ENCODE results near the gene PASD1. TPM values are rescaled to one million over a fixed set of nuclear protein-coding genes. Genes with fewer than 3 reads are reported as not detected.
A peak's percentile ranks its signal among the peaks of the same experiment; 100 is the strongest.

PASD1 gene
- total RNA-seq, 6 experiments from 2014 or later, result not detected

DNA sequence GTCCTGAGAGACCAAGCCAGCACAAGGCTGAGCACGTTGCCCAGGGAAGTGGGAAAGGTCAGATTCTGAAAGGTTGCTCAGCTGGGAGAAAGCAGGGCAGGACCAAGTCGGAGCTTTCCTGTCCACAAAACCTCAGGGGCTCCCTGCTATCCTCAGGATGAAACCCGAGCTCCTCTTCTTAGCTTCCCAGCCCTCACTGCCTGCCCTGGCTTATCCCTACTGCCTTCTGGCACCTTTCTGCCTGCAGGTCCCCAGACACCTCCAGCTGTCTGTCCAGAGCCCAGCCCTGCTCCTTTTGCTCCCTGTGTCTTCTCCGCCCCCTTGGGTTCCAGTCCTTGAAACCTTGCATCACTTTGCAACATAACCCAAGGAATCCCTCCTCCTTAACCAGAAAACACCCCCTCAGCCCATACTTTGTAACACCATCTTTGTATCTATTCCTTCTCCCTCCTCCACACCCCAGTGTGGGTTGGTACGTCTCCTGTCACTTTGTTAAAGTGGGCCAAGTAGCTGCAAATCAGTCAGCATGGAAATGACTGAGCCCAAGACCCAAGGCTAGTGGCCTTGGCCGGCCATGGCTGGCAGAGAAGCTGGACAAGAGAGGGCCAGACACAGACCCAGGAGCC is 111.8 kb downstream of the PASD1 start:
- no peak overlapping the region for H3K27ac ChIP-seq
- H3K4me1 ChIP-seq, result no peaks in the 10 kb centered on the region
- intact Hi-C loops (cut with DNase I), result loop anchor here (10.0 kb wide), 1 partner anchor 520 kb away; no protein-coding TSS in a partner anchor
- no peak for DNase-seq
- TF ChIP-seq, protein P1, sequence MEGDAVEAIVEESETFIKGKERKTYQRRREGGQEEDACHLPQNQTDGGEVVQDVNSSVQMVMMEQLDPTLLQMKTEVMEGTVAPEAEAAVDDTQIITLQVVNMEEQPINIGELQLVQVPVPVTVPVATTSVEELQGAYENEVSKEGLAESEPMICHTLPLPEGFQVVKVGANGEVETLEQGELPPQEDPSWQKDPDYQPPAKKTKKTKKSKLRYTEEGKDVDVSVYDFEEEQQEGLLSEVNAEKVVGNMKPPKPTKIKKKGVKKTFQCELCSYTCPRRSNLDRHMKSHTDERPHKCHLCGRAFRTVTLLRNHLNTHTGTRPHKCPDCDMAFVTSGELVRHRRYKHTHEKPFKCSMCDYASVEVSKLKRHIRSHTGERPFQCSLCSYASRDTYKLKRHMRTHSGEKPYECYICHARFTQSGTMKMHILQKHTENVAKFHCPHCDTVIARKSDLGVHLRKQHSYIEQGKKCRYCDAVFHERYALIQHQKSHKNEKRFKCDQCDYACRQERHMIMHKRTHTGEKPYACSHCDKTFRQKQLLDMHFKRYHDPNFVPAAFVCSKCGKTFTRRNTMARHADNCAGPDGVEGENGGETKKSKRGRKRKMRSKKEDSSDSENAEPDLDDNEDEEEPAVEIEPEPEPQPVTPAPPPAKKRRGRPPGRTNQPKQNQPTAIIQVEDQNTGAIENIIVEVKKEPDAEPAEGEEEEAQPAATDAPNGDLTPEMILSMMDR (IDR thresholded peaks at IDR 0.05), result no peak
- no peak for TF ChIP-seq POLR2A (IDR thresholded peaks at IDR 0.05)
- no peaks in the 10 kb centered on the region for H3K36me3 ChIP-seq
- no peaks in the 10 kb centered on the region for H3K27me3 ChIP-seq
- WGBS (ENCODE audit: insufficient coverage, low coverage, low lambda C conversion rate, missing lambda C conversion rate), result 29% methylated on average over 5 of the region's 6 CpGs
- no peaks in the 10 kb centered on the region for H3K9me3 ChIP-seq
- H3K4me3 ChIP-seq, result no peak overlapping the region
- no peak for ATAC-seq

DNA sequence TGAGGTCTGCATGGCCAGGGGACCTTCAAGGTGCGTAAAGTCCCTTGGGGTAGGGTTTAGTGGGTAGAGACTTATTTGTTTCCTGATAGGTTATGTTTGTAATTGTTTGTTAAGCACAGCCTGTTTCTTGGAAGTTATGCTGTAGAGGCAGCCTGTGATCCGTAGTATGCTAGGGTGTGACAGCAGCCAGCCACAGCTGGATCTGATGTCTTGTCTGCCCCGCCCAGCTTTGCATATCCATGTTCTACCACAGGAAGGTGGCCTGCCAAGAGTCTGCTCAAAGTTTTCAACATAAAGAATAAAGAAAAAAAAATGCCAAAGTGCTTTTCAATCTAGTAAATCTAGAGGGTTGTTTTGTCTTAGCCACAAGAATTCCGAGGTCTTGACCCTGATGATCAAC is 112.7 kb downstream of the PASD1 start:
- intact Hi-C loops (cut with DNase I), result loop anchor here (10.0 kb wide), 1 partner anchor 521 kb away; no protein-coding TSS in a partner anchor
- no peak for TF ChIP-seq POLR2A (IDR thresholded peaks at IDR 0.05)
- TF ChIP-seq, protein P1 (IDR thresholded peaks at IDR 0.05), result no peak
- no peak overlapping the region for H3K4me3 ChIP-seq
- DNase-seq, result no peak
- 41% methylated on average over 3 of the region's 4 CpGs for WGBS (ENCODE audit: insufficient coverage, low coverage, low lambda C conversion rate, missing lambda C conversion rate)
- no peak for ATAC-seq
- H3K27me3 ChIP-seq, result no peaks in the 10 kb centered on the region
- no peaks in the 10 kb centered on the region for H3K9me3 ChIP-seq
- no peak overlapping the region for H3K27ac ChIP-seq
- no peaks in the 10 kb centered on the region for H3K4me1 ChIP-seq
- H3K36me3 ChIP-seq, result no peaks in the 10 kb centered on the region

DNA sequence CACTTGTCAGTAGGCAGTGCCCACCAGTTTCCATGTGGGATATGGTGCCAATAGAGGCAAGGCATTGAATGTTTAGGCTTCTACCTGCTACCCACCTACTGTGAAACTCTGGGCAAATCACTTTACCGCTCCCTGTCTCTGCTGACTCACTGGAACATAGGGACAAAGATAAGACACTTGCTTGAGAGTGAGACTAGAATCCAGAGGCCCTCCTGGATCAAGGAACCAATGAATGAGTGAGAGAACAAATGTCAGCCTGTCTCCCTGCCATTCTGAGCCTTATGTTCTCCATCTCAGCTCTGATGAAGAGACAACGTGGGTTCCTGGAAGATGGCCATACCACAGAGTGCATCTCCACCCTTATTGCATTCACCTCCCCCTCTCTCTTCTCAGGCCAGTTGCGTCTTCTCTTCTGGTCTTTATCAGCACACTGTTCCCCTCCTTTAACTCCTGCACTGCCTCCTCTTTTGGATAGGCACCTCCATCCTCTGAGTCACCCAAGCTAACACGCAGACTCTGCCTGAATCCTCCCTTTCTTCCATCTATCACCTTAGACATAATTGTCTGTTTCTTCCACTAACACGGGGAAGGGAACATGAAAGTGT is 116.4 kb downstream of the PASD1 start:
- TF ChIP-seq POLR2A (IDR thresholded peaks at IDR 0.05), result no peak
- TF ChIP-seq, protein P1 (IDR thresholded peaks at IDR 0.05), result no peak
- DNase-seq (no peak), ATAC-seq (no peak)
- Histone ChIP-seq H3K27ac (no peak overlapping the region), H3K27me3 (no peaks in the 10 kb centered on the region), H3K4me1 (no peaks in the 10 kb centered on the region), H3K36me3 (no peaks in the 10 kb centered on the region), H3K4me3 (no peak overlapping the region), H3K9me3 (no peaks in the 10 kb centered on the region)
- 46% methylated on average over 5 of the region's 5 CpGs for WGBS (ENCODE audit: insufficient coverage, low coverage, low lambda C conversion rate, missing lambda C conversion rate)
- intact Hi-C loops (cut with DNase I), result loop anchor here (10.0 kb wide), 1 partner anchor 525 kb away; no protein-coding TSS in a partner anchor

DNA sequence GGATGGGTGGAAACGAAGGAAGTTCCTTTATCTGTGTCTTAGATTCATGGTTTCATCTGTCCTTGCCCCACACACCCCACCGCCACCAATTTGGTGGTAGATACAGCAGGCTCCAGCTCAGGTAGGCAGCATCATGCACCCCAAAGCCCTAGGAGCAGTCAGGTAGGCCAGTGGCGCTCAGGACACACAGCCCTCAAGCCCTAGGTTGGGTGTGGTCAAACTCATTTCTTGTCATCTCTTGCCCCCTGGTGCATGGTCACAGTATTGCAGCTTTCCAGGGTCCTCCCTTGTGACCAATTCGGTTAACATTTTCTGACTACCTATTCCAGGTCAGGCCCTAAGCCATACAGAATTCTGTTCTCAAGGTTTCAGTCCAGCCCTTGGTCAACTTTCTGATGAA is 117.3 kb downstream of the PASD1 start:
- 17% methylated on average over 1 of the region's 4 CpGs for WGBS (ENCODE audit: insufficient coverage, low coverage, low lambda C conversion rate, missing lambda C conversion rate)
- intact Hi-C loops (cut with DNase I), result no loop called here

More for the DNA sequence above, 117.3 kb downstream of the PASD1 start:
- ATAC-seq, result peak; percentile 79 to 87 (median 84)
- no peak overlapping the region for H3K27ac ChIP-seq
- DNase-seq, result peak in 2 of 3 donors; percentile 41 to 54
- H3K4me1 ChIP-seq, result no peaks in the 10 kb centered on the region
- H3K4me3 ChIP-seq, result no peak overlapping the region
- TF ChIP-seq, protein P1 (IDR thresholded peaks at IDR 0.05), result peak; percentile 54 to 65 (median 60)
- TF ChIP-seq POLR2A (IDR thresholded peaks at IDR 0.05), result no peak
- no peaks in the 10 kb centered on the region for H3K36me3 ChIP-seq
- no peaks in the 10 kb centered on the region for H3K9me3 ChIP-seq
- H3K27me3 ChIP-seq, result no peaks in the 10 kb centered on the region
